ENCODE data around the gene CLEC1B.
"Not testable (repeated sequence)": the region's sequence is repeated elsewhere in the genome, so short reads cannot be mapped to it uniquely, and the experiment has no call there.

Gene CLEC1B

DNA sequence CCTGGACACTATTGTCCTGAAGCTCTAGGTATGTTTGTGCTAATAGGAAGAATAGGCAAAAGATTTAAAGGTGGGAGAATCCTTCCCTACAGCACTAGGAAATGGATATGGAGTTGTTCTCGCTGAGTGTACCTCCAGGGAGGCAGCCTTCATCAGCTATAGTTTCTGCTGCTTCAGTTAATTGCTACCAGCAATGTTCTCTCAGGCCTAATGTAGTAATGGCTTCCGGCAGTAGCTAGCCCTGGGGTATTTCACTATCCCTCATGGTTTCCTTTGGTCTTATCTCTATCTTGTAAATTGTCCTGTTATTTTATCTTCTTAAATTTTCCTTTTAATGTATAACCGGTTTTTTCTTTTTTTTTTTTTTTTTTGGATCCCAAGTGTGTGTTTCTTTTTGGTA, 37.0 kb downstream of the CLEC1B start:
- TF ChIP-seq, protein P1, sequence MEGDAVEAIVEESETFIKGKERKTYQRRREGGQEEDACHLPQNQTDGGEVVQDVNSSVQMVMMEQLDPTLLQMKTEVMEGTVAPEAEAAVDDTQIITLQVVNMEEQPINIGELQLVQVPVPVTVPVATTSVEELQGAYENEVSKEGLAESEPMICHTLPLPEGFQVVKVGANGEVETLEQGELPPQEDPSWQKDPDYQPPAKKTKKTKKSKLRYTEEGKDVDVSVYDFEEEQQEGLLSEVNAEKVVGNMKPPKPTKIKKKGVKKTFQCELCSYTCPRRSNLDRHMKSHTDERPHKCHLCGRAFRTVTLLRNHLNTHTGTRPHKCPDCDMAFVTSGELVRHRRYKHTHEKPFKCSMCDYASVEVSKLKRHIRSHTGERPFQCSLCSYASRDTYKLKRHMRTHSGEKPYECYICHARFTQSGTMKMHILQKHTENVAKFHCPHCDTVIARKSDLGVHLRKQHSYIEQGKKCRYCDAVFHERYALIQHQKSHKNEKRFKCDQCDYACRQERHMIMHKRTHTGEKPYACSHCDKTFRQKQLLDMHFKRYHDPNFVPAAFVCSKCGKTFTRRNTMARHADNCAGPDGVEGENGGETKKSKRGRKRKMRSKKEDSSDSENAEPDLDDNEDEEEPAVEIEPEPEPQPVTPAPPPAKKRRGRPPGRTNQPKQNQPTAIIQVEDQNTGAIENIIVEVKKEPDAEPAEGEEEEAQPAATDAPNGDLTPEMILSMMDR (IDR thresholded peaks at IDR 0.05; ENCODE audit: low read depth, low read length, missing control alignments), result no peak
- H3K4me3 ChIP-seq (ENCODE audit: low read depth, low read length), result no peak overlapping the region
- in situ Hi-C loops (cut with HindIII; ENCODE audit: low sequenced_read_pairs), result no loop called here
- DNase-seq (ENCODE audit: low read depth), result no peak

DNA sequence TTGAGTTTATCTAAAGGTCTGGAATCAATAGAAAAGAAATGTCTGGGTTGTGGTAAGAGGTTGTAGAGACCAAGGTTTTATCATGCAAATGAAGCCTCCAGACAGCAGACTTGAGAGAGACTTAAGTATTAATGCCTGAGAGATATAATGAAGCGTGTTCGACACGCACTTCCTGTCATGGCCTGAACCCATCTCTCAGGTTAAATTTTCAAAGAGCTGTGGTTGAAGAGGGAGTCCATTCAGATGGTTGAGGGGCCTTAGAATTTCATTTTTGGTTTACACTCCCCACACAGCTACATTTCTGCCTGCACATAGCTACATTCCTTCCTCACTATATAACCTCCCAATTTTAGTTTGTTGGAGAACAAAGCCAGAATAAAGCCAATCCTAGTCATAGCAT, 37.8 kb downstream of the CLEC1B start:
- DNase-seq (ENCODE audit: low read depth), result no peak
- H3K4me3 ChIP-seq (ENCODE audit: low read depth, low read length), result no peak overlapping the region
- TF ChIP-seq, protein P1 (IDR thresholded peaks at IDR 0.05; ENCODE audit: low read depth, low read length, missing control alignments), result no peak
- in situ Hi-C loops (cut with HindIII; ENCODE audit: low sequenced_read_pairs), result no loop called here

DNA sequence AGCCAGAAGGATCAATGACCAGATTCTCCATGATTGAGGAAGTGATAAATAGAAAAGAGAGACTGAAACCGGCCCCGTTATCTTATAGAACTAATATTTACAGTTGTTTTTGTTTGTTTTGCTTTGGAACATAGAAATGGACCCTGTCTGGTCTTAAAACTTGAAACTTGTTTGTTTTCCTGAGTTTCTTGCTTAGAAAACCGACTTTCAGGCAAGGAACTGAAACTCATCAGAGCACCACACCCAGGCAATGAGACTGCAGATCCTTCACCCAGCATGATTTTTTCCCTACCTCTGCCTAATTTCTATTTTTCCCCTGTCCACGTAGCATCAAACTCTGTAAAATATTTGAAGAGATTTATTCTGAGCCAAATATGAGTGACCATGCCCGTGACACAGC, 38.3 kb downstream of the CLEC1B start:
- no peak overlapping the region for H3K4me3 ChIP-seq (ENCODE audit: low read depth, low read length)
- no peak for DNase-seq (ENCODE audit: low read depth)
- TF ChIP-seq, protein P1 (IDR thresholded peaks at IDR 0.05; ENCODE audit: low read depth, low read length, missing control alignments), result no peak
- in situ Hi-C loops (cut with HindIII; ENCODE audit: low sequenced_read_pairs), result no loop called here

DNA sequence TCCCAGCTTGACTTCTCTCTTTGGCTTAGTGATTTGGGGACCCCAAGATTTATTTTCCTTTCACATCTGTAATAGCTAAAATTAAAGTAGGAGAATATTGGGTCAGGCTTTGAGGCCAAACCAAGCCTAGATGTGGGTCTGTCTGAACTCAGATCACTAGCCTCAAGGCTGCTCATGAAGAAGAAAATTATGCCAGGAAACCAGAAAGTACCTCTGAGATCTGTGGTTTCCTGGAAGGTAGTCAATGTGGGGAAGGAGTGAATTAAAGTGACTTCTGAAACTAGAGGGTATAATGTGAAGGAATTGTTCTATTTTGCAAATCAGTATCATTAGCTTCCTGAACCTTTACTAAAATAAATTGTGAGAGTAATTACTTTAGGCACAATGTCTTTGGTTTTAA, 41.1 kb downstream of the CLEC1B start:
- TF ChIP-seq, protein P1 (IDR thresholded peaks at IDR 0.05; ENCODE audit: low read depth, low read length, missing control alignments), result no peak
- in situ Hi-C loops (cut with HindIII; ENCODE audit: low sequenced_read_pairs), result no loop called here
- no peak overlapping the region for H3K4me3 ChIP-seq (ENCODE audit: low read depth, low read length)
- DNase-seq (ENCODE audit: low read depth), result no peak

DNA sequence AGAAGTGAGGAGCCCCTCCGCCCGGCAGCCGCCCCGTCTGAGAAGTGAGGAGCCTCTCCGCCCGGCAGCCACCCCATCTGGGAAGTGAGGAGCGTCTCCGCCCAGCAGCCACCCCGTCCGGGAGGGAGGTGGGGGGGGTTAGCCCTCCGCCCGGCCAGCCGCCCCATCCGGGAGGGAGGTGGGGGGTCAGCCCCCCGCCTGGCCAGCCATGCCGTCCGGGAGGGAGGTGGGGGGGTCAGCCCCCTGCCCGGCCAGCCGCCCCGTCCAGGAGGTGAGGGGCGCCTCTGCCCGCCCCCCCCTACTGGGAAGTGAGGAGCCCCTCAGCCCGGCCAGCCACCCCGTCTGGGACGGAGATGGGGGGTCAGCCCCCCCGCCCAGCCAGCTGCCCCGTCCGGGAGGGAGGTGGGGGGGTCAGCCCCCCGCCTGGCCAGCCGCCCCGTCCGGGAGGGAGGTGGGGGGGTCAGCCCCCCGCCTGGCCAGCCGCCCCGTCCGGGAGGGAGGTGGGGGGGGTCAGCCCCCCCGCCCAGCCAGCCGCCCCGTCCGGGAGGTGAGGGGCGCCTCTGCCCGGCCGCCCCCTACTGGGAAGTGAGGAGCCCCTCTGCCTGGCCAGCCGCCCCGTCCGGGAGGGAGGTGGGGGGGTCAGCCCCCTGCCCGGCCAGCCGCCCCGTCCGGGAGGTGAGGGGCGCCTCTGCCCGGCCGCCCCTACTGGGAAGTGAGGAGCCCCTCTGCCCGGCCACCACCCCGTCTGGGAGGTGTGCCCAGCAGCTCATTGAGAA, 45.8 kb downstream of the CLEC1B start:
- H3K4me3 ChIP-seq (ENCODE audit: low read depth, low read length); DNase-seq (ENCODE audit: low read depth); in situ Hi-C loops (cut with HindIII; ENCODE audit: low sequenced_read_pairs): not testable (repeated sequence)

DNA sequence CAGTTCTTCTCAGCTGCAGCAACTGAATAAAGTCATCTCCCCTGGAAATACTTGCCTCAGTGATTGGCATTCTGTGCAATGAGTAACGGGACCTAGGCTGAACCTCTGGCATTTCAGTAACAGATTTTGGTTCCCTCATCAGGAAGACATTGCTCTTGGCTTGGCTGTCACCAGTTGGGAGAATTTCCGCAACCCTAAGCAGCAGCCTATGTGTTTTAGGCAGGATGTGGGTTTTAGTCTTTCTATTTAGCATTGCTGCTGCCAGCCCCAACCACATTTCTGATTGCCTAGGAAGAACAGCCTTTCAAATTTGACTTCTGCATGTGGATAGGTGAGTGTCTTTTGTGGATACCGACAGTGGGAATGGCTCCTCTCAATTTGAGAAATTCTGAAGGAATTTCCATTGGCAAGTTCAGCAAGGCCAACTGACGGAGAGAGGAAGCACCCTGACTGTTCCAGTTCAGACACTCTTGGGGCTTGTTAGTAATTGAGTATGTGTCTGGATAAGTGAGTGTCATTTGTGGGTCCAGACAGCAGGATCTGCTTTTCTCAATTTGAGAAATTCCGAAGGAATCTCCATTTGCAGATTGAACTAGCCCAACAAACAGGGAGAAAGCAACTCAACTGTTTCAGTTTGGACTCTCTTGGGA, 47.8 kb downstream of the CLEC1B start:
- in situ Hi-C loops (cut with HindIII; ENCODE audit: low sequenced_read_pairs), result no loop called here
- no peak for DNase-seq (ENCODE audit: low read depth)
- TF ChIP-seq, protein P1 (IDR thresholded peaks at IDR 0.05; ENCODE audit: low read depth, low read length, missing control alignments), result no peak
- no peak overlapping the region for H3K4me3 ChIP-seq (ENCODE audit: low read depth, low read length)

DNA sequence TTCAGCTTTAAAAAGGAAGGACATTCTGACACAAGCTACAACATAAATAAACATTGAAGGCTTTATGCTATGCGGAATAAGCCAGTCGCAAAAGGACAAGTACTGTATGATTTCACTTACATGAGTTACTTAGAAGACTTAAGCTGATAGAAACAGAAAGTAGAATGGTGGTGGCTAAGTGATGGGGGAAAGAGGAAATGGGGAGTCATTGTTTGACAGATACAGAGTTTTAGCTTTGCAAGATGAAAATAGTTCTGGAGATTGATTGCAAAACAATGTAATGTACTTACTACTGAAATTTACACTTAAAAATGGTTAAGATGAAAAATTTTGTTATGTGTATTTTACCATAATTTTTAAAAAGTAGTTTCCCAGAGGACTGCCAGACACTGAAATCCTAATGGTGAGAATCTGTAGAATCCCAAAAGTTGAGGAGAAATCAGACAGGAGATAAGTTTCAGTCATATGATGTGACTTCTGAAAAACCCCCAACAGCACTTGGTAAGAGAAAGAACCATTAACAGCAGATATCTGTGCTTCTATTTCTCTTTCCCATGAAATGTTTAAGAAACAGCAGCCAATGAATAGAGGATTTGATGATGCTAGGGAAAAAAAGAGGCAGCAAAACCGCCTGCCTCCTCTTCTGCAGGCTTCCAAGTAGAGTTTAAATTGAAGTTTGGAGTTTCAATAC, 50.2 kb downstream of the CLEC1B start:
- no peak overlapping the region for H3K4me3 ChIP-seq (ENCODE audit: low read depth, low read length)
- DNase-seq (ENCODE audit: low read depth), result no peak
- TF ChIP-seq, protein P1 (IDR thresholded peaks at IDR 0.05; ENCODE audit: low read depth, low read length, missing control alignments), result no peak
- in situ Hi-C loops (cut with HindIII; ENCODE audit: low sequenced_read_pairs), result no loop called here
